Peyer's patch (tissue), 4 donors: ENCODE results near the gene PCDHGB3.

Experiments
- CTCF ChIP-seq, 6 experiments: fragments of 450-650 bp in 4 of 6; fragments of 200-600 bp in 2 of 6; sonication (generic) in 1 of 6; IDR thresholded peaks; one replicate each; pipeline ENCODE4 v1.5.1; 2017 to 2019; ENCODE audit warnings: antibody characterized with exemption in 6 of 6, mild to moderate bottlenecking in 3 of 6, moderate library complexity in 1 of 6
- POLR2A ChIP-seq, 2 donors: fragments of 450-650 bp; IDR thresholded peaks; one replicate each; pipeline ENCODE4 v1.5.1; 2017; ENCODE audit warnings: antibody characterized with exemption in 2 of 2, mild to moderate bottlenecking in 2 of 2, moderate library complexity in 2 of 2

GRCh38 chr5:141338538-141339306 lies 31.3 kb upstream of the PCDHGB3 start, which contains the start of gene PCDHGA2:
- TF ChIP-seq CTCF (IDR thresholded peaks at IDR 0.05) (peak in 3 of 6 experiments; percentile 9 to 14 (median 10)), POLR2A (IDR thresholded peaks at IDR 0.05) (no peak)
